ENCODE results near the gene SNAPC4.

DNA sequence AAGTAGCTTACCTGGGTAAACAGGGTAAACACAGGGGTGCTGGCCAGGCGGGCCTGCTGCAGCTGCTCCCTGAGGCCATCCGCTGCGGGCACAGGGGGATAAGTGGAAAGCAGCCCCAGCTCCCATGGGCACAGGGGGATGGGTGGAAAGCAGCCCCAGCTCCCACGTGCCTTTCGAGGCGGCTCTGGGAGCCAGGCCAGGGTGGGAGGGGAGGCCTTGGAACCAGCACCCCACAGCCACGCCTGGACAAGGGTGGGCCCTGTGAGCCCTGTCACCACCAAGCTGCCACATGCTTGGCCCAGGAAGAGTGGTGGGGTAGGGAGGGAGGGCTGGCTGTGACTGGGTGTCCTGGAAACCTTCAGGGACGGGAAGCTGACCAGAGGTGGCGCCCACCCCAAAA is 18.7 kb downstream of the SNAPC4 start:
- TF ChIP-seq, protein P1, sequence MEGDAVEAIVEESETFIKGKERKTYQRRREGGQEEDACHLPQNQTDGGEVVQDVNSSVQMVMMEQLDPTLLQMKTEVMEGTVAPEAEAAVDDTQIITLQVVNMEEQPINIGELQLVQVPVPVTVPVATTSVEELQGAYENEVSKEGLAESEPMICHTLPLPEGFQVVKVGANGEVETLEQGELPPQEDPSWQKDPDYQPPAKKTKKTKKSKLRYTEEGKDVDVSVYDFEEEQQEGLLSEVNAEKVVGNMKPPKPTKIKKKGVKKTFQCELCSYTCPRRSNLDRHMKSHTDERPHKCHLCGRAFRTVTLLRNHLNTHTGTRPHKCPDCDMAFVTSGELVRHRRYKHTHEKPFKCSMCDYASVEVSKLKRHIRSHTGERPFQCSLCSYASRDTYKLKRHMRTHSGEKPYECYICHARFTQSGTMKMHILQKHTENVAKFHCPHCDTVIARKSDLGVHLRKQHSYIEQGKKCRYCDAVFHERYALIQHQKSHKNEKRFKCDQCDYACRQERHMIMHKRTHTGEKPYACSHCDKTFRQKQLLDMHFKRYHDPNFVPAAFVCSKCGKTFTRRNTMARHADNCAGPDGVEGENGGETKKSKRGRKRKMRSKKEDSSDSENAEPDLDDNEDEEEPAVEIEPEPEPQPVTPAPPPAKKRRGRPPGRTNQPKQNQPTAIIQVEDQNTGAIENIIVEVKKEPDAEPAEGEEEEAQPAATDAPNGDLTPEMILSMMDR (IDR thresholded peaks at IDR 0.05): no peak
- TF ChIP-seq RXRA (IDR thresholded peaks at IDR 0.05; ENCODE audit: borderline replicate concordance, low read depth) (no peak), SIN3A (IDR thresholded peaks at IDR 0.05; ENCODE audit: borderline replicate concordance, low read depth, low read length) (no peak), RCOR1 (IDR thresholded peaks at IDR 0.05; ENCODE audit: low read length) (no peak), GATA2 (CRISPR knock-in tag; IDR thresholded peaks at IDR 0.05) (no peak), POLR2AphosphoS5 (IDR thresholded peaks at IDR 0.05; ENCODE audit: low read depth, low read length) (no peak), MXI1 (IDR thresholded peaks at IDR 0.05; ENCODE audit: low read depth, low read length) (no peak), SMC3 (IDR thresholded peaks at IDR 0.05; ENCODE audit: low read depth, low read length) (no peak), TEAD4 (IDR thresholded peaks at IDR 0.05; ENCODE audit: borderline replicate concordance, insufficient read depth) (no peak), EZH2phosphoT487 (IDR thresholded peaks at IDR 0.05; ENCODE audit: borderline replicate concordance, low read depth) (no peak)
- TF ChIP-seq, protein P2, sequence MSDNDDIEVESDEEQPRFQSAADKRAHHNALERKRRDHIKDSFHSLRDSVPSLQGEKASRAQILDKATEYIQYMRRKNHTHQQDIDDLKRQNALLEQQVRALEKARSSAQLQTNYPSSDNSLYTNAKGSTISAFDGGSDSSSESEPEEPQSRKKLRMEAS (IDR thresholded peaks at IDR 0.05; ENCODE audit: low read depth): no peak
